Adrenal gland (tissue), 12 donors: ENCODE results near the gene ZNF148. TPM values are rescaled to one million over a fixed set of nuclear protein-coding genes. Genes with fewer than 3 reads are reported as not detected.

Source experiments
- DNase-seq, 7 donors: peaks; one replicate each; pipeline ENCODE4 v3.0.0-alpha.2; 2019 to 2020
- H3K27ac ChIP-seq, 5 donors: fragments of 200-600 bp; sonication (generic) in 4 of 5; 1 replicate in 3 of 5; 2 replicates in 2 of 5; pipeline versions ENCODE4 v1.5.1 to v1.8.0; 2016 to 2020; ENCODE audit warnings: mild to moderate bottlenecking in 1 of 5
- H3K27me3 ChIP-seq: fragments of 200-600 bp; 2 replicates; pipeline ENCODE4 v1.8.0; 2021
- H3K36me3 ChIP-seq, 2 donors: fragments of 200-600 bp; replicated peaks in 1 of 2; 1 replicate in 1 of 2; 2 replicates in 1 of 2; pipeline versions ENCODE4 v1.5.1 to v1.8.0; 2018 to 2022
- H3K4me1 ChIP-seq, 2 donors: fragments of 200-600 bp; replicated peaks in 1 of 2; 1 replicate in 1 of 2; 2 replicates in 1 of 2; pipeline versions ENCODE4 v1.5.1 to v1.8.0; 2018 to 2021
- H3K4me3 ChIP-seq, 4 donors: fragments of 200-600 bp; sonication (generic) in 3 of 4; one replicate each; pipeline ENCODE4 v1.5.1; 2016 to 2018
- H3K9me3 ChIP-seq, 3 donors: fragments of 200-600 bp; sonication (generic) in 1 of 3; replicated peaks in 1 of 3; 1 replicate in 2 of 3; 2 replicates in 1 of 3; pipeline versions ENCODE4 v1.5.1 to v1.8.0; 2016 to 2021
- CTCF ChIP-seq, 6 experiments: fragments of 450-650 bp in 4 of 6; fragments of 200-600 bp in 2 of 6; sonication (generic) in 1 of 6; IDR thresholded peaks; 1 replicate in 5 of 6; 2 replicates in 1 of 6; pipeline versions ENCODE4 v1.5.1 to v1.8.0; 2016 to 2021; ENCODE audit warnings: antibody characterized with exemption in 6 of 6, mild to moderate bottlenecking in 2 of 6, moderate library complexity in 1 of 6
- POLR2A ChIP-seq, 2 donors: fragments of 450-650 bp; IDR thresholded peaks; one replicate each; pipeline ENCODE4 v1.6.1; 2017; ENCODE audit warnings: antibody characterized with exemption in 2 of 2, mild to moderate bottlenecking in 2 of 2, moderate library complexity in 1 of 2
- WGBS, 4 donors: extraction: QIAGEN DNeasy Blood & Tissue Kit in 2 of 4; methylation state at CpG; one replicate each; pipeline versions ENCODE4 v1.1.5 to v1.1.7; 2013 to 2017; 5-methylcytosine and 5-hydroxymethylcytosine counted together
- intact Hi-C, 2 donors: fragments of 100-400 bp; cut with DNase I; formaldehyde crosslinking; loops; one replicate each; pipeline versions ENCODE4 v1.14.1 to v1.15.0; 2022 to 2023
- polyA plus RNA-seq, 3 donors: library from polyadenylated mRNA; stranded (reverse); fragments of 200-250 nt in 2 of 3; fragments of 350-450 nt in 1 of 3; fragmentation: Illumina TruSeq in 1 of 3; extraction: RNeasy Lipid Tissue Mini Kit (QIAGEN cat#74804) in 1 of 3; gene quantifications; one replicate each; pipeline ENCODE4 v1.2.3, GENCODE V29; 2013 to 2014
- total RNA-seq, 9 donors: library from RNA; depleted of rRNA in 4 of 9; stranded (reverse); fragments of >200 nt in 4 of 9; fragments of 120-200 nt in 1 of 9; fragmentation: NEBNext Ultra II Directional in 1 of 9; extraction: Animal tissue kit (Norgen Biotek cat#: 25700) in 1 of 9; gene quantifications; one replicate each; pipeline versions ENCODE4 v1.1.0 to v1.2.4, GENCODE V29; 2013 to 2023
- donor health status: healthy with polysubstance abuse.
- donor health status: Bipolar disorder and iron deficiency.
- donor health status: DM: yes; HTN: yes; CAD: no.
- donor health status: DM: no; HTN: no; CAD: no.
- donor health status: DM: no; HTN: no; CAD: no.
- donor health status: DM: yes; HTN: yes; CAD: no.

ZNF148 gene
- total and polyA plus RNA-seq, 12 donors: 3.0 to 58.2 (median 30.9) TPM

GRCh38 chr3:125191256-125191655, 183.9 kb downstream of the ZNF148 start:
- no peaks in the 10 kb centered on the region for H3K36me3 ChIP-seq
- intact Hi-C loops: no loop called here
- no peak overlapping the region for H3K4me3 ChIP-seq
- H3K27me3 ChIP-seq: no peaks in the 10 kb centered on the region
- no peaks in the 10 kb centered on the region for H3K4me1 ChIP-seq
- H3K9me3 ChIP-seq: no peaks in the 10 kb centered on the region
- H3K27ac ChIP-seq: no peak overlapping the region
- no peak for DNase-seq
- TF ChIP-seq CTCF (IDR thresholded peaks at IDR 0.05) (no peak), POLR2A (IDR thresholded peaks at IDR 0.05) (no peak)
- 81 to 94% (median 83%) methylated on average over 4 of the region's 4 CpGs for WGBS, 4 donors

- H3K27ac ChIP-seq: no peak overlapping the region
- TF ChIP-seq CTCF (IDR thresholded peaks at IDR 0.05): no peak
- TF ChIP-seq POLR2A (IDR thresholded peaks at IDR 0.05): no peak
- intact Hi-C loops: no loop called here
- 57 to 90% (median 73%) methylated on average over 3 of the region's 3 CpGs for WGBS, 4 donors
- no peaks in the 10 kb centered on the region for H3K9me3 ChIP-seq
- H3K4me3 ChIP-seq: no peak overlapping the region
- H3K4me1 ChIP-seq: no peaks in the 10 kb centered on the region
- H3K27me3 ChIP-seq: no peaks in the 10 kb centered on the region
- H3K36me3 ChIP-seq: no peaks in the 10 kb centered on the region
- no peak for DNase-seq
Measured at GRCh38 chr3:125190786-125191185, 184.3 kb downstream of the ZNF148 start.

GRCh38 chr3:125189378-125190165, 185.6 kb downstream of the ZNF148 start:
- H3K36me3 ChIP-seq: no peaks in the 10 kb centered on the region
- no peak overlapping the region for H3K27ac ChIP-seq
- H3K4me1 ChIP-seq: no peaks in the 10 kb centered on the region
- H3K4me3 ChIP-seq: no peak overlapping the region
- TF ChIP-seq CTCF (IDR thresholded peaks at IDR 0.05) (no peak), POLR2A (IDR thresholded peaks at IDR 0.05) (no peak)
- no peak for DNase-seq
- intact Hi-C loops: no loop called here
- H3K9me3 ChIP-seq: no peaks in the 10 kb centered on the region
- no peaks in the 10 kb centered on the region for H3K27me3 ChIP-seq
- 91 to 95% (median 92%) methylated on average over 5 to 7 of the region's 7 CpGs for WGBS, 4 donors

- no peak overlapping the region for H3K27ac ChIP-seq
- no peaks in the 10 kb centered on the region for H3K4me1 ChIP-seq
- no peak for TF ChIP-seq POLR2A (IDR thresholded peaks at IDR 0.05)
- TF ChIP-seq CTCF (IDR thresholded peaks at IDR 0.05): no peak
- 96 to 100% (median 99%) methylated on average over 2 of the region's 2 CpGs for WGBS, 4 donors
- H3K4me3 ChIP-seq: no peak overlapping the region
- intact Hi-C loops: no loop called here
- no peaks in the 10 kb centered on the region for H3K9me3 ChIP-seq
- no peak for DNase-seq
- H3K27me3 ChIP-seq: no peaks in the 10 kb centered on the region
- no peaks in the 10 kb centered on the region for H3K36me3 ChIP-seq
Measured at GRCh38 chr3:125188955-125189354, 186.2 kb downstream of the ZNF148 start.
